Measurements from ENCODE around the gene ZNF526.

DNA sequence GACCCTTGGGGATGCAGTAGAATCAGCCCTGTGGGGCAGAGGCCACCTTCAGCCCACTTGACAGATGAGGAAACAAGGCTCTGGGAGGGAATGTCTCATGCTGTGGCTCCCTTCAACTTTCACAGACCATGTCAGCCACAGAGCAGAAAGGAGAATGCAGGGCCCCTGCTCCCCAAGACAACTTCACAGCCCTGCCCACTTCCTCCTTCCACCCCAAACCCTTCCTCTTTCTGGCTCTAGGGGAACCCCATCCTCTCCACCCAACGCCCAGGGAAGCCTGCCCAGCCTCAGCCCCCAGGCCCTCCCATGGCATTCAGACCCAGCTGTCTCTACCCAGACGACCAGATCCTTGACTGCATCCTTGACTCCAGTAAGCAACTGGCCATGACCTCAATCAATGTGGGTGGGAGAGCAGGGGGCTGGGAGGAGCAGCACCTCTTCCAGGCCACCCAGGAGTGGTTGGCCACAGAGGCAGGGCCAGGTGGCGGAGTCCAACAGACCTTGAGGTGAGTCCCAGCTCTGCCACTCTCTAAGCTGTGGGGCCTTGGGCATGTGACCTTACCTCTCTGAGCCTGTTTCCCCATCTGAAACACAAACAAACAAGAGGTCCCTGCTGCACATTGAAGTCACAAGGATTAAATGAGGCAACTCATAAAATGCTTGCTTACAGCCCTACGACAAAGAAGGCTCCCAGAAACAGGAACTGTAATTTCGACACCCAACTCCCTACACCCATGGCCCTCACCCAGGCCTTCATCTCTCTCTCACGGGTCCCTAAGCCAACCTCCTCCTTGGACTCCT, 18.4 kb upstream of the ZNF526 start:
- TF ChIP-seq, protein P1, sequence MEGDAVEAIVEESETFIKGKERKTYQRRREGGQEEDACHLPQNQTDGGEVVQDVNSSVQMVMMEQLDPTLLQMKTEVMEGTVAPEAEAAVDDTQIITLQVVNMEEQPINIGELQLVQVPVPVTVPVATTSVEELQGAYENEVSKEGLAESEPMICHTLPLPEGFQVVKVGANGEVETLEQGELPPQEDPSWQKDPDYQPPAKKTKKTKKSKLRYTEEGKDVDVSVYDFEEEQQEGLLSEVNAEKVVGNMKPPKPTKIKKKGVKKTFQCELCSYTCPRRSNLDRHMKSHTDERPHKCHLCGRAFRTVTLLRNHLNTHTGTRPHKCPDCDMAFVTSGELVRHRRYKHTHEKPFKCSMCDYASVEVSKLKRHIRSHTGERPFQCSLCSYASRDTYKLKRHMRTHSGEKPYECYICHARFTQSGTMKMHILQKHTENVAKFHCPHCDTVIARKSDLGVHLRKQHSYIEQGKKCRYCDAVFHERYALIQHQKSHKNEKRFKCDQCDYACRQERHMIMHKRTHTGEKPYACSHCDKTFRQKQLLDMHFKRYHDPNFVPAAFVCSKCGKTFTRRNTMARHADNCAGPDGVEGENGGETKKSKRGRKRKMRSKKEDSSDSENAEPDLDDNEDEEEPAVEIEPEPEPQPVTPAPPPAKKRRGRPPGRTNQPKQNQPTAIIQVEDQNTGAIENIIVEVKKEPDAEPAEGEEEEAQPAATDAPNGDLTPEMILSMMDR (IDR thresholded peaks at IDR 0.05 in 2 of 3, conservative IDR thresholded peaks at IDR 0.05 in 1 of 3; ENCODE audit: borderline replicate concordance in 1 of 3, insufficient read depth in 1 of 3, low read depth in 2 of 3, low read length in 2 of 3) = no peak
- TF ChIP-seq POLR2A (IDR thresholded peaks at IDR 0.05; ENCODE audit: borderline replicate concordance, extremely low read depth, insufficient read depth, insufficient read length) = no peak
- TF ChIP-seq, protein P2, sequence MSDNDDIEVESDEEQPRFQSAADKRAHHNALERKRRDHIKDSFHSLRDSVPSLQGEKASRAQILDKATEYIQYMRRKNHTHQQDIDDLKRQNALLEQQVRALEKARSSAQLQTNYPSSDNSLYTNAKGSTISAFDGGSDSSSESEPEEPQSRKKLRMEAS (IDR thresholded peaks at IDR 0.05) = no peak
- no peak for TF ChIP-seq ZNF274 (IDR thresholded peaks at IDR 0.05; ENCODE audit: low read depth, low read length)
- TF ChIP-seq POLR2AphosphoS5 (IDR thresholded peaks at IDR 0.05; ENCODE audit: low read depth, low read length) = no peak
- TF ChIP-seq EZH2 (IDR thresholded peaks at IDR 0.05) = no peak
- no peak for TF ChIP-seq RAD21 (IDR thresholded peaks at IDR 0.05; ENCODE audit: low read depth)
- no peak for TF ChIP-seq CEBPB (IDR thresholded peaks at IDR 0.05; ENCODE audit: low read depth)
